Measurements from ENCODE around the gene AEBP2. TPM values are rescaled to one million over a fixed set of nuclear protein-coding genes. Genes with fewer than 3 reads are reported as not detected.

Gene AEBP2
- total and polyA plus RNA-seq, 2 of the 8 experiments (the other 6 are each of a cell fraction or from before 2014, with no cell fraction given), result 13.6 to 61.4 TPM

GRCh38 chr12:19457561-19457960 lies 18.3 kb downstream of the AEBP2 start:
- no peak overlapping the region for H3K23ac ChIP-seq (ENCODE audit: insufficient read length)
- CTCF ChIA-PET (ENCODE audit: partially characterized antibody), result interaction anchor here (0.6 kb wide), 1 partner anchor 24 kb away, joined by 3 read pairs; no protein-coding TSS in a partner anchor
- peaks cover 3 to 24% (median 7%) of the 10 kb centered on the region in 4 experiments; a peak in 5 of 8 replicates for H3K36me3 ChIP-seq (ENCODE audit: control insufficient read depth in 2 of 4, insufficient read depth in 4 of 4, low read length in 3 of 4)
- no peak for FAIRE-seq
- H4K8ac ChIP-seq (ENCODE audit: extremely low read depth, insufficient read depth, low read length), result no peak overlapping the region
- H3K4ac ChIP-seq (replicated peaks; ENCODE audit: insufficient read length, low read depth, low read length), result no peak overlapping the region
- H2BK120ac ChIP-seq (replicated peaks; ENCODE audit: low read depth, low read length), result no peak overlapping the region
- no peak overlapping the region for H4K91ac ChIP-seq (replicated peaks; ENCODE audit: insufficient read length, low read length)
- 93% methylated on average over 6 of the region's 6 CpGs; no CpG with 5 or more reads in 1 of the 2 experiments for WGBS, 2 experiments (ENCODE audit: extremely low coverage in 1 of 2, insufficient coverage in 1 of 2, insufficient read length in 1 of 2, insufficient replicate concordance in 2 of 2, low coverage in 1 of 2, low lambda C conversion rate in 2 of 2, missing lambda C conversion rate in 1 of 2)
- no peak overlapping the region for H4K5ac ChIP-seq (ENCODE audit: insufficient read length, low read depth, low read length)
- POLR2A ChIA-PET (ENCODE audit: partially characterized antibody), result interaction anchor here (1.1 to 2.8 kb wide), 5 partner anchors 10 to 32 kb away, joined by 3 to 15 read pairs (median 4); partner anchors contain the start of gene AEBP2
- H2BK5ac ChIP-seq (ENCODE audit: low read depth, low read length), result 0 out of 2 replicates have a peak overlapping the region, but pooled peaks have one; percentile 1
- H2AK5ac ChIP-seq (ENCODE audit: low read depth, low read length), result no peak overlapping the region
- H3K56ac ChIP-seq (replicated peaks; ENCODE audit: insufficient read length, low read depth, low read length), result no peak overlapping the region
- no peak overlapping the region for H3K18ac ChIP-seq (ENCODE audit: extremely low read depth, low read length)
- H2BK20ac ChIP-seq (ENCODE audit: low read length), result no peak overlapping the region
- H3K4me2 ChIP-seq (ENCODE audit: insufficient read depth in 1 of 2, low read depth in 2 of 2, low read length in 2 of 2), result peak overlapping the region in 1 of 2 experiments; percentile 31; a peak in 1 of 4 replicates
- peaks cover 6% of the 10 kb centered on the region; the same call in 1 of the 2 replicates for H3K79me1 ChIP-seq (ENCODE audit: low read depth, low read length)
- no peaks in the 10 kb centered on the region for H3K9me3 ChIP-seq (ENCODE audit: insufficient read depth in 2 of 2, low read depth in 1 of 2, low read length in 1 of 2)
- DNase-seq (ENCODE audit: low read depth in 1 of 2, low spot score in 2 of 2), result peak in 1 of 2 experiments; percentile 37
- H2AFZ ChIP-seq (ENCODE audit: low read length), result no peak overlapping the region
- no peak overlapping the region; the same call in 1 of the 2 replicates for H3K27ac ChIP-seq (ENCODE audit: low read depth, low read length)
- H3K4me3 ChIP-seq (ENCODE audit: extremely low read depth in 1 of 4, insufficient read depth in 2 of 4, low read depth in 3 of 4, low read length in 4 of 4), result no peak overlapping the region
- H3K14ac ChIP-seq (ENCODE audit: insufficient read length), result no peak overlapping the region
- peaks cover 59 to 100% of the 10 kb centered on the region in 2 experiments for H3K79me2 ChIP-seq (ENCODE audit: control insufficient read depth in 1 of 2, insufficient read depth in 2 of 2, low read length in 2 of 2)
- H3K23me2 ChIP-seq (ENCODE audit: low read depth, low read length), result peaks cover 2% of the 10 kb centered on the region; the same call in 1 of the 2 replicates
- H2BK15ac ChIP-seq (ENCODE audit: low read length), result no peak overlapping the region
- peaks cover 25 to 26% of the 10 kb centered on the region in 2 experiments for H4K20me1 ChIP-seq (replicated peaks in 1 of 2; ENCODE audit: control insufficient read depth in 1 of 2, insufficient read depth in 2 of 2, low read length in 2 of 2)
- no peaks in the 10 kb centered on the region for H3K27me3 ChIP-seq (replicated peaks in 1 of 4; ENCODE audit: control insufficient read depth in 3 of 4, extremely low read depth in 1 of 4, insufficient read depth in 3 of 4, low read length in 3 of 4)
- H2BK12ac ChIP-seq (ENCODE audit: low read depth, low read length), result no peak overlapping the region
- H3K9ac ChIP-seq (replicated peaks in 1 of 4; ENCODE audit: extremely low read depth in 1 of 4, low read depth in 3 of 4, low read length in 3 of 4), result no peak overlapping the region
- peaks cover 0 to 17% (median 7%) of the 10 kb centered on the region in 4 experiments; a peak in 3 of 7 replicates for H3K4me1 ChIP-seq (replicated peaks in 1 of 4; ENCODE audit: control insufficient read depth in 3 of 4, insufficient read depth in 4 of 4, low read length in 3 of 4)
- no peak for TF ChIP-seq TBP (IDR thresholded peaks at IDR 0.05; ENCODE audit: low read depth, low read length)
- no peak for TF ChIP-seq KDM4A (IDR thresholded peaks at IDR 0.05; ENCODE audit: low read depth, low read length, severe bottlenecking)
- TF ChIP-seq RAD21 (IDR thresholded peaks at IDR 0.05 in 1 of 2, conservative IDR thresholded peaks at IDR 0.05 in 1 of 2; ENCODE audit: low read depth in 2 of 2, low read length in 2 of 2), result no peak
- TF ChIP-seq KDM5A (IDR thresholded peaks at IDR 0.05; ENCODE audit: low read length), result no peak
- no peak for TF ChIP-seq USF2 (IDR thresholded peaks at IDR 0.05; ENCODE audit: low read length)
- no peak for TF ChIP-seq CHD2 (IDR thresholded peaks at IDR 0.05; ENCODE audit: low read length)
- no peak for TF ChIP-seq RXRA (IDR thresholded peaks at IDR 0.05; ENCODE audit: insufficient read depth, low read depth, low read length)
- no peak for TF ChIP-seq GTF2F1 (IDR thresholded peaks at IDR 0.05; ENCODE audit: borderline replicate concordance, low read depth, low read length)
- no peak for TF ChIP-seq BCL11A (IDR thresholded peaks at IDR 0.05; ENCODE audit: low read depth in 2 of 2, low read length in 2 of 2)
- no peak for TF ChIP-seq BRCA1 (IDR thresholded peaks at IDR 0.05; ENCODE audit: low read depth, low read length)
- no peak for TF ChIP-seq JUN (IDR thresholded peaks at IDR 0.05; ENCODE audit: low read depth, low read length)

Measured in H1 (cell line).